CD4-positive, alpha-beta memory T cell (primary cell): ENCODE data around the gene SHF. TPM values are rescaled to one million over a fixed set of nuclear protein-coding genes. Genes with fewer than 3 reads are reported as not detected.

Experiments
- CTCF ChIA-PET: fragments of 350-600 bp; sonication (Branson Sonifier 250); formaldehyde crosslinking; loops from one replicate; lab custom pipeline; 2021; ENCODE audit warnings: inconsistent platforms; ENCODE audit not compliant: partially characterized antibody; lab: Charles Lee
- POLR2A ChIA-PET: fragments of 350-600 bp; sonication (Branson Sonifier 250); formaldehyde crosslinking; loops from one replicate; lab custom pipeline; 2021; ENCODE audit not compliant: partially characterized antibody; lab: Charles Lee
- DNase-seq, 5 donors: peaks; one replicate each; pipeline versions ENCODE4 v3.0.0 to v3.0.0-alpha.2; 2020 to 2022; ENCODE audit warnings: mixed read lengths in 1 of 5
- H3K27ac ChIP-seq: one replicate; pipeline ENCODE4 v1.7.0; 2013; ENCODE audit warnings: low read depth, low read length
- H3K27me3 ChIP-seq: 2 replicates; pipeline ENCODE4 v1.7.0; 2013; ENCODE audit warnings: mild to moderate bottlenecking, low read length, moderate library complexity; ENCODE audit not compliant: insufficient read depth
- H3K36me3 ChIP-seq: 2 replicates; pipeline ENCODE4 v1.7.0; 2013; ENCODE audit warnings: mild to moderate bottlenecking, low read length, moderate library complexity; ENCODE audit not compliant: insufficient read depth
- H3K4me1 ChIP-seq: 2 replicates; pipeline ENCODE4 v1.7.0; 2013; ENCODE audit warnings: mild to moderate bottlenecking, low read length, moderate library complexity; ENCODE audit not compliant: insufficient read depth
- H3K4me3 ChIP-seq, 2 donors: one replicate each; pipeline ENCODE4 v1.7.0; 2013; ENCODE audit warnings: low read length in 2 of 2, mild to moderate bottlenecking in 1 of 2
- H3K9me3 ChIP-seq, 2 donors: one replicate each; pipeline ENCODE4 v1.7.0; 2013; ENCODE audit warnings: low read length in 2 of 2, control low read depth in 1 of 2; ENCODE audit not compliant: control insufficient read depth in 1 of 2
- H3K27ac Mint-ChIP-seq, 7 donors: one replicate each; pipeline ENCODE4 v1.8.0; 2020 to 2021; ENCODE audit warnings: mixed read lengths in 7 of 7, mild to moderate bottlenecking in 6 of 7, inconsistent platforms in 3 of 7, moderate library complexity in 3 of 7
- H3K27me3 Mint-ChIP-seq, 2 donors: one replicate each; pipeline ENCODE4 v1.8.0; 2020 to 2021; ENCODE audit warnings: mixed read lengths in 2 of 2
- H3K36me3 Mint-ChIP-seq, 2 donors: one replicate each; pipeline ENCODE4 v1.8.0; 2020 to 2021; ENCODE audit warnings: mixed read lengths in 2 of 2, inconsistent platforms in 1 of 2, mild to moderate bottlenecking in 1 of 2
- H3K4me1 Mint-ChIP-seq, 4 donors: one replicate each; pipeline ENCODE4 v1.8.0; 2020 to 2021; ENCODE audit warnings: mixed read lengths in 4 of 4, mild to moderate bottlenecking in 1 of 4
- H3K4me3 Mint-ChIP-seq, 8 donors: one replicate each; pipeline ENCODE4 v1.8.0; 2020 to 2021; ENCODE audit warnings: mixed read lengths in 8 of 8, mild to moderate bottlenecking in 7 of 8, moderate library complexity in 6 of 8, inconsistent platforms in 3 of 8
- H3K9me3 Mint-ChIP-seq, 8 donors: one replicate each; pipeline ENCODE4 v1.8.0; 2020 to 2021; ENCODE audit warnings: mixed read lengths in 8 of 8, mild to moderate bottlenecking in 5 of 8, inconsistent platforms in 3 of 8, moderate library complexity in 1 of 8
- intact Hi-C: fragments of 100-400 bp; cut with micrococcal nuclease; formaldehyde crosslinking; loops from one replicate; pipeline ENCODE4 v1.15.1; 2023
- polyA plus RNA-seq, 2 donors: library from polyadenylated mRNA; unstranded; fragments of 300-500 nt; fragmentation: Illumina TruSeq; gene quantifications; one replicate each; pipeline ENCODE4 v1.2.3, GENCODE V29; 2021
- total RNA-seq, 2 experiments: library from RNA; stranded (reverse); gene quantifications; one replicate each; pipeline ENCODE4 v1.2.3, GENCODE V29; 2021

Gene SHF
- total and polyA plus RNA-seq, 4 experiments from 2014 or later = 0.66 to 6.7 (median 3.5) TPM

DNA sequence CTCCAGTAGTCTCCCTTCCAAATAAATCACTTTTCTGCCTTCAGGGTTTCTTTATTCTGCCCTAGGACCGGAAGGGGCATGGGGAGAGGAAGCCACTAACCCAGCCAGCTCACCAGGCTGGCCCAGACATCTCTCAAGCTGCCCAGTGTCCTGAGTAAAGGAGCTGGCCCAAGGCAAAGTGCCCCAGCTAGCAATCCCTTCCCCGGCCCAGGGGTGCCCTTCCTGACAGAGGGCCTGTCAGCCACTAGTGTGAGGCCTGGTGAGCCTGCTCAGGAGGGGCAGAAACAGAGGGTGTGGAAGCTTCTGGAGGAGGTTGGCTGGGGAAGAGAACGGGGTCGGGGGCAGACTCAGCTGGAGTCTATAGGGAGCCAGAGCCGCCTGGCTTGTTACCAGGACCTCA lies 22.2 kb downstream of the SHF start:
- H3K4me3 ChIP-seq = no peak overlapping the region
- Mint-ChIP-seq H3K36me3 (no peaks in the 10 kb centered on the region), H3K4me3 (peak overlapping the region; percentile 59 to 84 (median 76)), H3K4me1 (peaks cover 4 to 18% (median 8%) of the 10 kb centered on the region in 4 donors), H3K27ac (peak overlapping the region; percentile 64 to 91 (median 77)), H3K9me3 (no peaks in the 10 kb centered on the region), H3K27me3 (no peaks in the 10 kb centered on the region)
- intact Hi-C loops = no loop called here
- no peak overlapping the region for H3K27ac ChIP-seq
- ChIA-PET POLR2A (interaction anchor here (4.1 kb wide), 1 partner anchor 34 kb away, joined by 42 read pairs; no protein-coding TSS in a partner anchor), CTCF (interaction anchor here (1.0 to 6.1 kb wide), 8 partner anchors 8 to 264 kb away, joined by 3 to 77 read pairs (median 4); a partner anchor contains a TSS)
- peaks cover 21% of the 10 kb centered on the region for H3K4me1 ChIP-seq
- H3K27me3 ChIP-seq = no peaks in the 10 kb centered on the region
- no peak for DNase-seq
- no peaks in the 10 kb centered on the region for H3K9me3 ChIP-seq
- H3K36me3 ChIP-seq = no peaks in the 10 kb centered on the region

DNA sequence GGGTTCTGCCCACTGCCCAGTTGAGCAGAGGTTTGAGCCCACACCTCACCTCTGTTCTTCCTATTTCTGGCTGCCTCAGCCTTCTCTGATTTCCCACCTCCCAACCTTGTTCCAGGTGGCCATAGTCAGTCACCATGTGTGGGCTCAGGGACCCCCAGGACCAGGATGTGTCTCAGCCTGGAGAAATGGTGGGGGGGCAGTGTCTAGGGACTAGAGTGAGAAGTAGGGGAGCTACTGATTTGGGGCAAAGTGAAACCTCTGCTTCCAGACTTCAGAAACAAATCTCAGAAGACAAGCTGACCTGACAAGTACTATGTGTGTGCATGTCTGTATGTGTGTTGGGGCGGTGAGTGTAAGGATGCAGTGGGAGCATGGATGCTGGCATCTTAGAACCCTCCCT lies 22.9 kb downstream of the SHF start:
- intact Hi-C loops = no loop called here
- no peaks in the 10 kb centered on the region for H3K9me3 ChIP-seq
- no peak overlapping the region for H3K27ac ChIP-seq
- H3K4me3 Mint-ChIP-seq = peak overlapping the region; percentile 27 to 84 (median 66)
- no peaks in the 10 kb centered on the region for H3K36me3 Mint-ChIP-seq
- H3K9me3 Mint-ChIP-seq = no peaks in the 10 kb centered on the region
- POLR2A ChIA-PET = interaction anchor here (0.7 to 4.1 kb wide), 2 partner anchors 35 to 40 kb away, joined by 3 to 42 read pairs; no protein-coding TSS in a partner anchor
- no peak overlapping the region for H3K4me3 ChIP-seq
- H3K36me3 ChIP-seq = no peaks in the 10 kb centered on the region
- no peaks in the 10 kb centered on the region for H3K27me3 Mint-ChIP-seq
- DNase-seq = no peak
- H3K4me1 ChIP-seq = peaks cover 21% of the 10 kb centered on the region
- peak overlapping the region; percentile 63 to 91 (median 81) for H3K27ac Mint-ChIP-seq
- CTCF ChIA-PET = interaction anchor here (1.0 to 6.1 kb wide), 9 partner anchors 8 to 290 kb away, joined by 3 to 77 read pairs (median 4); a partner anchor contains a TSS
- no peaks in the 10 kb centered on the region for H3K27me3 ChIP-seq
- peaks cover 8 to 18% (median 9%) of the 10 kb centered on the region in 4 donors for H3K4me1 Mint-ChIP-seq

DNA sequence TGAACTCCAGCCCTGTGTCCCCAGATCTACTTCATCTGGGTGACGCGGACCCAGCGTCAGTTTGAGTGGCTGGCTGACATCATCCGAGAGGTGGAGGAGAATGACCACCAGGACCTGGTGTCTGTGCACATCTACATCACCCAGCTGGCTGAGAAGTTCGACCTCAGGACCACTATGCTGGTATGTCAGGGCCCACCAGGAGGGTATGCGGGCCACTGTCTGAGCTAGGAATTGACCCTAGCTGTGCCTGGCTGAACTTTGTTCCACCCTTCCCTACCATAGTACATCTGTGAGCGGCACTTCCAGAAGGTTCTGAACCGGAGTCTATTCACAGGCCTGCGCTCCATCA lies 24.3 kb downstream of the SHF start:
- intact Hi-C loops = loop anchor here (1.0 kb wide), 2 partner anchors 236 to 294 kb away; no protein-coding TSS in a partner anchor
- H3K36me3 Mint-ChIP-seq = no peaks in the 10 kb centered on the region
- no peaks in the 10 kb centered on the region for H3K27me3 Mint-ChIP-seq
- peak overlapping the region in 3 of 7 donors; percentile 3 to 55 (median 30) for H3K27ac Mint-ChIP-seq
- DNase-seq = no peak
- no peaks in the 10 kb centered on the region for H3K9me3 Mint-ChIP-seq
- Histone ChIP-seq H3K4me1 (peaks cover 21% of the 10 kb centered on the region), H3K27ac (no peak overlapping the region), H3K27me3 (no peaks in the 10 kb centered on the region), H3K9me3 (no peaks in the 10 kb centered on the region), H3K4me3 (no peak overlapping the region), H3K36me3 (no peaks in the 10 kb centered on the region)
- POLR2A ChIA-PET = interaction anchor here (1.1 to 4.1 kb wide), 4 partner anchors 36 to 239 kb away, joined by 4 to 42 read pairs (median 6); a partner anchor contains a TSS
- H3K4me3 Mint-ChIP-seq = peak overlapping the region in 2 of 8 donors; percentile 21 to 52
- CTCF ChIA-PET = interaction anchor here (0.8 to 6.1 kb wide), 34 partner anchors 8 to 451 kb away, joined by 3 to 77 read pairs (median 4); a partner anchor contains a TSS
- peaks cover 8 to 20% (median 13%) of the 10 kb centered on the region in 4 donors for H3K4me1 Mint-ChIP-seq

DNA sequence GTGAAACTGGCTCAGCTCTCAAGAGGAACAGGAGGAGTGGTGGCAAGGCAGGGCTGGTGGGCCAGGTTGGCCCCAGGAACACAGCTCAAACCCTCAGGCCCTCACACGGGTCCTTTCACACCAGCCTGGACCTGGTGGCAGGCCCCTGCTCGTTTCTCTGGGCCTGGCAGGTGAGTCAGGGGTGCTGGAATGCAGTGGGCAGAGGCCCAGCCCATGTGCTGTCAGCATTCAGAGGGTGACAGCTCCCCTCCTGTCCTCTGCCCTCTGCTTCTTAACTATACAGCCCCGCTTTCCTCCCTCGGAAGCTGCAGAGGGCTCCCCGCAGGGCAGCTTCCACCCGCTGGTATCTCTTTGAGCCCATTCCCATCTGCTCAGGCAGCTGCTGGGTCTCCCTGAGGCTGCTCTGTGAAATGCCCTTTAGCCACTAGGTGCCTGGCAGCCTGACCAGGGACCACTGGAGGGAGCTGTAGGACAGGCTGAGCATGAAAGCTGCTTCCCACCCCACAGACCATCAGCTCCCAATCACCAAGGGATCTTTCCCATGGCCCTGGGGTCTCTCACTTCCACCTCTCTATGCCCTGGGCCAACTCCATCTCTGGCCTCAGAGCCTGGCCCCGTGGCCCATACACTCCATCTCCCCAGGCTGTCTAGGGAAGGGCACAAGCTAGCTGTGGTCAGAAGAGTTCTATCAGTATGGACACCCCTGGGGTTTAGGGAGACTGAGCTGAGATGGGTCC lies 24.8 kb downstream of the SHF start:
- POLR2A ChIA-PET = interaction anchor here (1.1 to 4.1 kb wide), 4 partner anchors 37 to 239 kb away, joined by 4 to 42 read pairs (median 6); a partner anchor contains a TSS
- CTCF ChIA-PET = interaction anchor here (0.8 to 6.1 kb wide), 33 partner anchors 9 to 451 kb away, joined by 3 to 77 read pairs (median 4); a partner anchor contains a TSS
- Mint-ChIP-seq H3K9me3 (no peaks in the 10 kb centered on the region), H3K36me3 (no peaks in the 10 kb centered on the region), H3K4me1 (peaks cover 9 to 20% (median 14%) of the 10 kb centered on the region in 4 donors), H3K27ac (peak overlapping the region in 3 of 7 donors; percentile 30 to 79 (median 37)), H3K27me3 (no peaks in the 10 kb centered on the region), H3K4me3 (peak overlapping the region in 1 of 8 donors; percentile 21)
- Histone ChIP-seq H3K27me3 (no peaks in the 10 kb centered on the region), H3K9me3 (no peaks in the 10 kb centered on the region), H3K4me3 (no peak overlapping the region), H3K36me3 (no peaks in the 10 kb centered on the region), H3K4me1 (peaks cover 21% of the 10 kb centered on the region), H3K27ac (no peak overlapping the region)
- intact Hi-C loops = loop anchor here (1.0 kb wide), 2 partner anchors 236 to 294 kb away; no protein-coding TSS in a partner anchor
- DNase-seq = peak in 4 of 5 donors; percentile 44 to 51 (median 47)

DNA sequence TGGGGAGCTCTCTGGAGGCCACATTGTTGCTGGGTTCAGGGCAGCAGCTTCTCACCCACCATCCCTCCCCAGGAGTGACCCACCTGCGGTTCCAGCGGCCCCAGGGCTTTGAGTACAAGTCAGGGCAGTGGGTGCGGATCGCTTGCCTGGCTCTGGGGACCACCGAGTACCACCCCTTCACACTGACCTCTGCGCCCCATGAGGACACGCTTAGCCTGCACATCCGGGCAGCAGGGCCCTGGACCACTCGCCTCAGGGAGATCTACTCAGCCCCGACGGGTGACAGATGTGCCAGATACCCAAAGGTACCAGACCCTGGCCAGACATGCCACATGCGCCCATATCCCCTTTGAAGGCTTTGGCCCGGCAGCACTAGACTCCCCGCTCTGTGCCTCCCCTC lies 26.1 kb downstream of the SHF start:
- Histone ChIP-seq H3K4me3 (no peak overlapping the region), H3K27me3 (no peaks in the 10 kb centered on the region), H3K9me3 (no peaks in the 10 kb centered on the region), H3K36me3 (no peaks in the 10 kb centered on the region), H3K4me1 (peaks cover 21% of the 10 kb centered on the region), H3K27ac (no peak overlapping the region)
- Mint-ChIP-seq H3K4me1 (peaks cover 9 to 20% (median 14%) of the 10 kb centered on the region in 4 donors), H3K4me3 (no peak overlapping the region), H3K27me3 (no peaks in the 10 kb centered on the region), H3K27ac (no peak overlapping the region), H3K36me3 (no peaks in the 10 kb centered on the region), H3K9me3 (no peaks in the 10 kb centered on the region)
- intact Hi-C loops = no loop called here
- DNase-seq = no peak
- POLR2A ChIA-PET = no interaction called here
- CTCF ChIA-PET = interaction anchor here (0.7 to 6.1 kb wide), 7 partner anchors 10 to 269 kb away, joined by 3 to 77 read pairs (median 4); a partner anchor contains a TSS

DNA sequence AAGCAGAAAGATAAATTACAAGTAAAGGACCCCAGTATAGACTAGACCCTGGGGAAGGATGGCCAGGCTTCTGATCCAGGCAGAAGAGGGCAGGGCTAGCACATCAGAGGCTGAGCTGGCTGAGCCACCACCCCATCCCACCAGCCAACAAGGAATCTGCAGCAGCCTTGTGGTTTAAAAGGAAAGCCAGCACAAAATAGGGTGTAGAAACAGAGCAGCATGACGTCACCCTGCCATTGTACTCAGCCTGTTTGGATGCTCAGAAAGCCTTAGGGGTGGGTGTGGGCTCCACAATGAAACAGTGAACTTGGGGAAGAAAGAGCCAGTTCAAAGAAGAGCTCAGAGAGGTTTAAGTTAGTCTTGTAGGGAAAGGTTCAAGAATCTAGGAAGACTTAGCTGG lies 29.8 kb downstream of the SHF start:
- Mint-ChIP-seq H3K36me3 (no peaks in the 10 kb centered on the region), H3K27ac (peak overlapping the region in 2 of 7 donors; percentile 52 to 53), H3K4me1 (peaks cover 0 to 20% (median 4%) of the 10 kb centered on the region in 4 donors), H3K9me3 (no peaks in the 10 kb centered on the region), H3K4me3 (no peak overlapping the region), H3K27me3 (no peaks in the 10 kb centered on the region)
- CTCF ChIA-PET = interaction anchor here (0.9 to 1.6 kb wide), 4 partner anchors 10 to 299 kb away, joined by 3 to 4 read pairs (median 4); no protein-coding TSS in a partner anchor
- Histone ChIP-seq H3K27ac (no peak overlapping the region), H3K4me3 (no peak overlapping the region), H3K36me3 (no peaks in the 10 kb centered on the region), H3K27me3 (no peaks in the 10 kb centered on the region), H3K4me1 (no peaks in the 10 kb centered on the region), H3K9me3 (no peaks in the 10 kb centered on the region)
- no peak for DNase-seq
- intact Hi-C loops = no loop called here
- POLR2A ChIA-PET = interaction anchor here (0.6 kb wide), 1 partner anchor 20 kb away, joined by 3 read pairs; no protein-coding TSS in a partner anchor
